NOMO-1 treated with DMSO at 0.1 percent for 48 hours (cell line): Measurements from ENCODE around the gene MAL.
"Not testable (repeated sequence)": the region's sequence is repeated elsewhere in the genome, so short reads cannot be mapped to it uniquely, and the experiment has no call there.

Source experiments
- DNase-seq: peaks from one replicate; lab custom pipeline; 2025; ENCODE audit not compliant: unreplicated experiment; lab: John Stamatoyannopoulos, UW

The MAL gene

DNA sequence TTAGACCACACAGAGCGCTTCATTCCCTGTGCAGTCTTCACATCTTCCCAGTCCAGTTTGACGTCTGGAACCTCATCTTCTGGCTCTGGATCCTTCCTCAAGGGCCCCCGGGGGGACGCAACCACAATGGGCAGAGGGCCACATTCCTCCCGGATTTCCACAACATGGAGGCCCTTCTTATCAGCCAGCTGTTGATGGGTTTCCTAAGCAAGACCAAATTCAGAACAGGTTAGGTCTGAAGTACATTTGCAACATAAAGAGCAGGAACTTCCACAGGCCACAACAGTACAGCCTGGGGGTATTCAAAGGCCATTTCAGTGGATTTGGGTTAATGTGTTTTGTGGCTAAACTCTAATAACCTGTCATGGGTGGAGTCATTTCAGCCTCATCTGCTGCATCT, 61.9 kb downstream of the MAL start:
- DNase-seq, result no peak

DNA sequence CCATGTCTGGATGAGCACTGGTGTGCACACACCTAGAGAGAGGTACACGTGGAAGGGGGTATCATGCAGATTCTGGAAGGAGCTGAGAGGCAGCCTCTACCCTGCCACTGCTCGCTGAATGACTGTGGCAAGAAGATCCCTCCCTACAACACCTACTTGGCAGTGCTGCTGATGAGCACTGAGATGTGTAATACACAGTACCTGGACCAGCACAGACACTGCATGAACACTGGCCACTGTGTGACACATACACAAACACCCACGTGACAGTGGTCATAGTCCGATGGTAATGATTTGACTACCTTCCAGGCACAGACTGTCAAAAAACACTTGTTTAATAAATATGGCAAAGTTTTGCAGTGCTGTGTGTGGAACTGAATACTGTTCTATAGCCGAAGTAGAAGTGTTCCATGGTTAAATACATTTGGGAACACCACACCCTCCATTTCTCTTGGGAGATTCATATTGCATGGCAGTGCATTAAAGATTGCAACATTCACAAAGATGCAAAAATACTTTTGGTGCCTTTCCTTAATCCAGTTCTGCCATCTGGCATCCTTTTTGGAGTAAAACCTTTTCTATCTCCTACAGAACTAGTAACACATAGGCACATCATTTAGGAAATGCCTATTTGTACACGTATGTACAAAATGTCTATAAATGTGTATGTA, 66.5 kb downstream of the MAL start:
- no peak for DNase-seq

DNA sequence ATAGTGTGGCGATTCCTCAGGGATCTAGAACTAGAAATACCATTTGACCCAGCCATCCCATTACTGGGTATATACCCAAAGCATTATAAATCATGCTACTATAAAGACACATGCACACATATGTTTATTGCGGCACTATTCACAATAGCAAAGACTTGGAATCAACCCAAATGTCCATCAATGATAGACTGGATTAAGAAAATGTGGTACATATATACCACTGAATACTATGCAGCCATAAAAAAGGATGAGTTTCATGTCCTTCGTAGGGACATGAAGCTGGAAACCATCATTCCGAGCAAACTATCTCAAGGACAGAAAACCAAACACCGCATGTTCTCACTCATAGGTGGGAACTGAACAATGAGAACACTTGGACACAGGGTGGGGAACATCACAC, 72.8 kb downstream of the MAL start:
- DNase-seq, result not testable (repeated sequence)

DNA sequence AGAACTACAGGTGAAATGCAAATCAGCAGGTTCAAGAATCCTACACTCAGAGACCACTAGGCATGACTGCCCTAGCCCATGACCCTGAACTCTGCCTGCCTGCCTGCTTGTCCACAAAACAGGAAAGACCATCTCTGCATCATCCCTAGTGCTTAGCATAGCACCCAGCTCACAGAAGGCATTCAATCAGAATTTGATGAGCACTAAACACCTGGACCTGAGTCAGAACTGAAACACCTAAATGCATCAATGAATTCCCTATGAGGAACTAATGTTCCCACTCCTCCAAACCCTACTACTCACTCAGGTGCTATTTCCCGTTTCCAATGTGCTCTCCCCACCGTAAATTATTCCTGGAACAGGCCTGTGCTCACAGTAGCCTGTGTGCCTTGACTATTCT, 74.4 kb downstream of the MAL start:
- DNase-seq, result no peak
